ENCODE results near the gene IL10RB.

- TF ChIP-seq ZNF274 (IDR thresholded peaks at IDR 0.05; ENCODE audit: borderline replicate concordance, extremely low read depth, low read length), result no peak
- TF ChIP-seq RAD21 (IDR thresholded peaks at IDR 0.05 in 1 of 2, conservative IDR thresholded peaks at IDR 0.05 in 1 of 2; ENCODE audit: low read depth in 2 of 2, low read length in 2 of 2), result no peak
- TF ChIP-seq, protein P1, sequence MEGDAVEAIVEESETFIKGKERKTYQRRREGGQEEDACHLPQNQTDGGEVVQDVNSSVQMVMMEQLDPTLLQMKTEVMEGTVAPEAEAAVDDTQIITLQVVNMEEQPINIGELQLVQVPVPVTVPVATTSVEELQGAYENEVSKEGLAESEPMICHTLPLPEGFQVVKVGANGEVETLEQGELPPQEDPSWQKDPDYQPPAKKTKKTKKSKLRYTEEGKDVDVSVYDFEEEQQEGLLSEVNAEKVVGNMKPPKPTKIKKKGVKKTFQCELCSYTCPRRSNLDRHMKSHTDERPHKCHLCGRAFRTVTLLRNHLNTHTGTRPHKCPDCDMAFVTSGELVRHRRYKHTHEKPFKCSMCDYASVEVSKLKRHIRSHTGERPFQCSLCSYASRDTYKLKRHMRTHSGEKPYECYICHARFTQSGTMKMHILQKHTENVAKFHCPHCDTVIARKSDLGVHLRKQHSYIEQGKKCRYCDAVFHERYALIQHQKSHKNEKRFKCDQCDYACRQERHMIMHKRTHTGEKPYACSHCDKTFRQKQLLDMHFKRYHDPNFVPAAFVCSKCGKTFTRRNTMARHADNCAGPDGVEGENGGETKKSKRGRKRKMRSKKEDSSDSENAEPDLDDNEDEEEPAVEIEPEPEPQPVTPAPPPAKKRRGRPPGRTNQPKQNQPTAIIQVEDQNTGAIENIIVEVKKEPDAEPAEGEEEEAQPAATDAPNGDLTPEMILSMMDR (IDR thresholded peaks at IDR 0.05; ENCODE audit: control extremely low read depth in 1 of 3, insufficient read depth in 1 of 3, low read depth in 1 of 3, low read length in 3 of 3), result no peak
- no peak for TF ChIP-seq RXRA (IDR thresholded peaks at IDR 0.05; ENCODE audit: insufficient read depth, low read depth, low read length)
- TF ChIP-seq EP300 (IDR thresholded peaks at IDR 0.05; ENCODE audit: borderline replicate concordance in 1 of 2, low read depth in 2 of 2, low read length in 2 of 2), result no peak
- TF ChIP-seq POLR2A (IDR thresholded peaks at IDR 0.05; ENCODE audit: control extremely low read depth in 1 of 2, low read depth in 2 of 2, low read length in 2 of 2), result no peak
- no peak for TF ChIP-seq CHD7 (IDR thresholded peaks at IDR 0.05; ENCODE audit: insufficient replicate concordance, low read length)
- TF ChIP-seq TCF12 (IDR thresholded peaks at IDR 0.05; ENCODE audit: low read depth, low read length), result no peak
- TF ChIP-seq YY1 (IDR thresholded peaks at IDR 0.05; ENCODE audit: low read depth, low read length), result no peak
- TF ChIP-seq RBBP5 (IDR thresholded peaks at IDR 0.05; ENCODE audit: borderline replicate concordance, low read depth, low read length), result no peak
- no peak for TF ChIP-seq SP1 (IDR thresholded peaks at IDR 0.05; ENCODE audit: low read depth, low read length)
- no peak for TF ChIP-seq USF2 (IDR thresholded peaks at IDR 0.05; ENCODE audit: low read length)
- no peak for TF ChIP-seq SIN3A (conservative IDR thresholded peaks at IDR 0.05 in 1 of 2, IDR thresholded peaks at IDR 0.05 in 1 of 2; ENCODE audit: low read depth in 1 of 2, low read length in 2 of 2)
- TF ChIP-seq SUZ12 (IDR thresholded peaks at IDR 0.05; ENCODE audit: low read length), result no peak
Observed at GRCh38 chr21:33268737-33269441, 2.7 kb downstream of the IL10RB start.

All from H1 (cell line).